Measurements from ENCODE around the gene TFAM. TPM values are rescaled to one million over a fixed set of nuclear protein-coding genes. Genes with fewer than 3 reads are reported as not detected.

The TFAM gene
- total RNA-seq, 4 donors from 2014 or later: 9.2 to 21.7 (median 15.0) TPM

- ATAC-seq (no peak), DNase-seq (no peak)
- no peaks in the 10 kb centered on the region for H3K4me1 ChIP-seq
- intact Hi-C loops (cut with DNase I; ENCODE audit: low total_unique reads): no loop called here
- no peaks in the 10 kb centered on the region for H3K27me3 ChIP-seq
- no peak overlapping the region for H3K27ac ChIP-seq
- H3K4me3 ChIP-seq: no peak overlapping the region
- in situ Hi-C loops (cut with MboI; ENCODE audit: low sequenced_read_pairs in 4 of 4): loop anchor here in 2 of 4 donors (25.0 kb wide), 1 partner anchor 209 kb away; no protein-coding TSS in a partner anchor
- H3K9me3 ChIP-seq: no peaks in the 10 kb centered on the region
- peaks cover 0 to 65% of the 10 kb centered on the region in 2 donors for H3K36me3 ChIP-seq
- TF ChIP-seq CTCF (IDR thresholded peaks at IDR 0.05 in 4 of 5, conservative IDR thresholded peaks at IDR 0.05 in 1 of 5) (no peak), POLR2A (IDR thresholded peaks at IDR 0.05) (no peak)
Measured at GRCh38 chr10:58396057-58396456, 10.8 kb downstream of the TFAM start.

GRCh38 chr10:58397830-58398229 is 12.6 kb downstream of the TFAM start:
- intact Hi-C loops (cut with DNase I; ENCODE audit: low total_unique reads): no loop called here
- Histone ChIP-seq H3K4me1 (no peaks in the 10 kb centered on the region), H3K36me3 (peaks cover 0 to 52% of the 10 kb centered on the region in 2 donors), H3K27ac (no peak overlapping the region), H3K4me3 (no peak overlapping the region), H3K27me3 (no peaks in the 10 kb centered on the region), H3K9me3 (no peaks in the 10 kb centered on the region)
- no peak for DNase-seq
- TF ChIP-seq POLR2A (IDR thresholded peaks at IDR 0.05) (no peak), CTCF (IDR thresholded peaks at IDR 0.05 in 4 of 5, conservative IDR thresholded peaks at IDR 0.05 in 1 of 5) (no peak)
- in situ Hi-C loops (cut with MboI; ENCODE audit: low sequenced_read_pairs in 4 of 4): loop anchor here in 2 of 4 donors (25.0 kb wide), 1 partner anchor 211 kb away; no protein-coding TSS in a partner anchor
- ATAC-seq: no peak

GRCh38 chr10:58399410-58399809 is 14.2 kb downstream of the TFAM start:
- DNase-seq (no peak), ATAC-seq (no peak)
- no peaks in the 10 kb centered on the region for H3K27me3 ChIP-seq
- H3K27ac ChIP-seq: no peak overlapping the region
- H3K9me3 ChIP-seq: no peaks in the 10 kb centered on the region
- intact Hi-C loops (cut with DNase I; ENCODE audit: low total_unique reads) (no loop called here), in situ Hi-C loops (cut with MboI; ENCODE audit: low sequenced_read_pairs in 4 of 4) (loop anchor here in 2 of 4 donors (25.0 kb wide), 1 partner anchor 212 kb away; no protein-coding TSS in a partner anchor)
- peaks cover 0 to 38% of the 10 kb centered on the region in 2 donors for H3K36me3 ChIP-seq
- H3K4me3 ChIP-seq: no peak overlapping the region
- H3K4me1 ChIP-seq: no peaks in the 10 kb centered on the region
- no peak for TF ChIP-seq CTCF (IDR thresholded peaks at IDR 0.05 in 4 of 5, conservative IDR thresholded peaks at IDR 0.05 in 1 of 5)
- TF ChIP-seq POLR2A (IDR thresholded peaks at IDR 0.05): no peak

GRCh38 chr10:58400609-58401008 is 15.4 kb downstream of the TFAM start:
- intact Hi-C loops (cut with DNase I; ENCODE audit: low total_unique reads) (no loop called here), in situ Hi-C loops (cut with MboI; ENCODE audit: low sequenced_read_pairs in 4 of 4) (loop anchor here in 1 of 4 donors (25.0 kb wide), 1 partner anchor 238 kb away; no protein-coding TSS in a partner anchor)
- ATAC-seq: no peak

More at GRCh38 chr10:58400609-58401008, 15.4 kb downstream of the TFAM start:
- peaks cover 0 to 26% of the 10 kb centered on the region in 2 donors for H3K36me3 ChIP-seq
- TF ChIP-seq POLR2A (IDR thresholded peaks at IDR 0.05): no peak
- TF ChIP-seq CTCF (IDR thresholded peaks at IDR 0.05 in 4 of 5, conservative IDR thresholded peaks at IDR 0.05 in 1 of 5): no peak
- H3K4me3 ChIP-seq: no peak overlapping the region
- no peak for DNase-seq
- no peaks in the 10 kb centered on the region for H3K27me3 ChIP-seq
- no peak overlapping the region for H3K27ac ChIP-seq
- no peaks in the 10 kb centered on the region for H3K9me3 ChIP-seq
- H3K4me1 ChIP-seq: no peaks in the 10 kb centered on the region
